NCI-H1417 (cell line): Measurements from ENCODE around the gene GSDME.

Experiments used
- DNase-seq, 3 experiments: peaks; one replicate each; lab custom pipeline; 2025; lab: John Stamatoyannopoulos, UW

GSDME gene

GRCh38 chr7:24705461-24705954 is 51.8 kb downstream of the GSDME start:
- DNase-seq, result no peak

- DNase-seq, result no peak
These were observed 53.0 kb downstream of the GSDME start for GRCh38 chr7:24704311-24704710.

GRCh38 chr7:24703296-24703695 is 54.0 kb downstream of the GSDME start:
- DNase-seq, result no peak

- DNase-seq, result no peak
These were observed 54.5 kb downstream of the GSDME start for GRCh38 chr7:24702755-24703154.

GRCh38 chr7:24701261-24702235 is 55.7 kb downstream of the GSDME start:
- peak in 1 of 3 experiments; percentile 54 for DNase-seq

- peak in 2 of 3 experiments; percentile 35 to 51 for DNase-seq
These were observed 56.6 kb downstream of the GSDME start for GRCh38 chr7:24700521-24701260.

- DNase-seq, result no peak
These were observed 58.6 kb downstream of the GSDME start for GRCh38 chr7:24698531-24699266.

- no peak for DNase-seq
These were observed 59.8 kb downstream of the GSDME start for GRCh38 chr7:24697416-24697815.

GRCh38 chr7:24692592-24692991 is 64.7 kb downstream of the GSDME start:
- no peak for DNase-seq

- DNase-seq, result no peak
These were observed 67.0 kb downstream of the GSDME start for GRCh38 chr7:24690251-24690650.

- DNase-seq, result peak in 1 of 3 experiments; percentile 8
These were observed 71.6 kb downstream of the GSDME start for GRCh38 chr7:24685708-24686107.

GRCh38 chr7:24670782-24671181 is 86.5 kb downstream of the GSDME start:
- no peak for DNase-seq

- no peak for DNase-seq
These were observed 87.2 kb downstream of the GSDME start for GRCh38 chr7:24669971-24670591.

- no peak for DNase-seq
These were observed 88.2 kb downstream of the GSDME start for GRCh38 chr7:24668927-24669635.

- peak; percentile 52 to 82 (median 55) for DNase-seq
These were observed 91.5 kb downstream of the GSDME start for GRCh38 chr7:24665564-24666294.

GRCh38 chr7:24660546-24660945 is 96.7 kb downstream of the GSDME start:
- no peak for DNase-seq

GRCh38 chr7:24659505-24659904 is 97.8 kb downstream of the GSDME start:
- DNase-seq, result no peak

GRCh38 chr7:24657980-24658379 is 99.3 kb downstream of the GSDME start:
- DNase-seq, result no peak

- no peak for DNase-seq
These were observed 100.7 kb downstream of the GSDME start for GRCh38 chr7:24656608-24657007.

- DNase-seq, result no peak
These were observed 103.0 kb downstream of the GSDME start for GRCh38 chr7:24654305-24654704.
